ENCODE data around the gene KRTDAP.

KRTDAP gene

GRCh38 chr19:35490364-35490763 lies at the start of gene KRTDAP:
TSS of gene KRTDAP (minus strand) at chr19:35490464. CDS start at chr19:35490442, 22 bp downstream.
- in situ Hi-C loops (cut with MboI; ENCODE audit: low sequenced_read_pairs): no loop called here

GRCh38 chr19:35539850-35540249 lies 49.6 kb upstream of the KRTDAP start:
- in situ Hi-C loops (cut with MboI; ENCODE audit: low sequenced_read_pairs): no loop called here

- in situ Hi-C loops (cut with MboI; ENCODE audit: low sequenced_read_pairs): no loop called here
Measured at GRCh38 chr19:35539314-35539713, 49.0 kb upstream of the KRTDAP start.

GRCh38 chr19:35534803-35535480 lies 44.7 kb upstream of the KRTDAP start:
- in situ Hi-C loops (cut with MboI; ENCODE audit: low sequenced_read_pairs): no loop called here

GRCh38 chr19:35533822-35534392 lies 43.6 kb upstream of the KRTDAP start:
- in situ Hi-C loops (cut with MboI; ENCODE audit: low sequenced_read_pairs): no loop called here

- in situ Hi-C loops (cut with MboI; ENCODE audit: low sequenced_read_pairs): no loop called here
Measured at GRCh38 chr19:35533201-35533821, 43.0 kb upstream of the KRTDAP start, which contains the start of gene GAPDHS. TSS of gene GAPDHS (plus strand) at chr19:35533456. CDS start at chr19:35533528, 72 bp downstream.

GRCh38 chr19:35531291-35531690 lies 41.0 kb upstream of the KRTDAP start:
- in situ Hi-C loops (cut with MboI; ENCODE audit: low sequenced_read_pairs): no loop called here

GRCh38 chr19:35529241-35530218 lies 39.3 kb upstream of the KRTDAP start:
- in situ Hi-C loops (cut with MboI; ENCODE audit: low sequenced_read_pairs): no loop called here

GRCh38 chr19:35528218-35529038 lies 38.2 kb upstream of the KRTDAP start, which contains the start of gene SBSN:
TSS of gene SBSN (minus strand) at chr19:35528311. CDS start at chr19:35528281, 30 bp downstream.
- in situ Hi-C loops (cut with MboI; ENCODE audit: low sequenced_read_pairs): no loop called here

GRCh38 chr19:35525873-35526272 lies 35.6 kb upstream of the KRTDAP start:
- in situ Hi-C loops (cut with MboI; ENCODE audit: low sequenced_read_pairs): no loop called here

GRCh38 chr19:35524181-35524837 lies 34.0 kb upstream of the KRTDAP start:
- in situ Hi-C loops (cut with MboI; ENCODE audit: low sequenced_read_pairs): no loop called here

- in situ Hi-C loops (cut with MboI; ENCODE audit: low sequenced_read_pairs): no loop called here
Measured at GRCh38 chr19:35522745-35523327, 32.6 kb upstream of the KRTDAP start.

GRCh38 chr19:35521124-35521743 lies 31.0 kb upstream of the KRTDAP start:
- in situ Hi-C loops (cut with MboI; ENCODE audit: low sequenced_read_pairs): no loop called here

- in situ Hi-C loops (cut with MboI; ENCODE audit: low sequenced_read_pairs): no loop called here
Measured at GRCh38 chr19:35519291-35519690, 29.0 kb upstream of the KRTDAP start.

- in situ Hi-C loops (cut with MboI; ENCODE audit: low sequenced_read_pairs): no loop called here
Measured at GRCh38 chr19:35518313-35518712, 28.0 kb upstream of the KRTDAP start.

- in situ Hi-C loops (cut with MboI; ENCODE audit: low sequenced_read_pairs): no loop called here
Measured at GRCh38 chr19:35517342-35517741, 27.1 kb upstream of the KRTDAP start.

- in situ Hi-C loops (cut with MboI; ENCODE audit: low sequenced_read_pairs): no loop called here
Measured at GRCh38 chr19:35516310-35516709, 26.0 kb upstream of the KRTDAP start.

GRCh38 chr19:35514282-35514809 lies 24.1 kb upstream of the KRTDAP start:
- in situ Hi-C loops (cut with MboI; ENCODE audit: low sequenced_read_pairs): no loop called here
